Right hindlimb (tissue), 1 donor: ENCODE measurements around the gene COL21A1.
A peak's percentile ranks its signal among the peaks of the same experiment; 100 is the strongest.
"Not testable (repeated sequence)": the region's sequence is repeated elsewhere in the genome, so short reads cannot be mapped to it uniquely, and the experiment has no call there.

Experiments
- DNase-seq: peaks from one replicate; pipeline ENCODE4 v3.0.0-alpha.2; 2018

Gene COL21A1

DNA sequence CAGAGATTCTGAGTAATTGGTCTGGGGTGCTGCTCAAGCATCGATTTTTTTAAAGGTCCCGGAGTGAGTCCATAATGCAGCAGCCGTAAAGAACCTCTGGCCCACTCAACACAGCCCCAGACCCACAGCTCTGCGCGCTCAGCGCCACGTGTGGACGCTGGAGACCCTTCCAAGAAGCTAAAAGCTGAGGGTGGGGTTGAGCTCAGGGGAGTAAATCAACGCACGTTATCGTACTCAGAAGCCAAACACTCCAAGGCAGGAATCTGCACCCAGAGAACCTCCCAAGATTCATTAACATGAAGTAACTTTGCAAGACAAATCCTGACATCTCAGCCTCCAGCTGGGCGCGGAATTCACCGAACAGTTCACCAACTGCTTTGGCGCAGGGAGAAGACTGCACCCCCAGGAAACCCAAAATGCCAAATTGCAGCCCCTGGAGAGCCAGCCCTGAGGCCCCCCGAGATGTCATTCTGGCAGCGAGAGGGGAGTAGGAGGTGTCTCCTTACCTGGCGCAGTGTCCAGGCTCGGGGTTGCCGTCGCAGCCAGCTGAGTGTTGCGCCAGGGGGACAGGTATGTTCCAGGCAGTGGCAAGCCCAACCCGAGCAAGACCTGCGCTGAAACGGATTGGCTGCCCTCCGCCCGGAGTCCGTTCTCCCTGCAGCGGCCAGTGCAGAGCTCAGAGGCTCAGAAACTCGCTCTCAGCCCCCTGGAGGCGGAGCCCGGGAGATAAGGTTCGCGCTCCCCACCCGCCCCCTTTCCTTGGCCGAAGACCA is at the start of gene COL21A1:
Gene COL21A1, minus strand, starts transcription at position 700 of the 773 bp plus-strand sequence. CDS start 64,962 bp downstream, outside the sequence.
- peak; percentile 85 for DNase-seq

- no peak for DNase-seq
Observed at GRCh38 chr6:56293781-56294180, 46.4 kb upstream of the COL21A1 start.

DNA sequence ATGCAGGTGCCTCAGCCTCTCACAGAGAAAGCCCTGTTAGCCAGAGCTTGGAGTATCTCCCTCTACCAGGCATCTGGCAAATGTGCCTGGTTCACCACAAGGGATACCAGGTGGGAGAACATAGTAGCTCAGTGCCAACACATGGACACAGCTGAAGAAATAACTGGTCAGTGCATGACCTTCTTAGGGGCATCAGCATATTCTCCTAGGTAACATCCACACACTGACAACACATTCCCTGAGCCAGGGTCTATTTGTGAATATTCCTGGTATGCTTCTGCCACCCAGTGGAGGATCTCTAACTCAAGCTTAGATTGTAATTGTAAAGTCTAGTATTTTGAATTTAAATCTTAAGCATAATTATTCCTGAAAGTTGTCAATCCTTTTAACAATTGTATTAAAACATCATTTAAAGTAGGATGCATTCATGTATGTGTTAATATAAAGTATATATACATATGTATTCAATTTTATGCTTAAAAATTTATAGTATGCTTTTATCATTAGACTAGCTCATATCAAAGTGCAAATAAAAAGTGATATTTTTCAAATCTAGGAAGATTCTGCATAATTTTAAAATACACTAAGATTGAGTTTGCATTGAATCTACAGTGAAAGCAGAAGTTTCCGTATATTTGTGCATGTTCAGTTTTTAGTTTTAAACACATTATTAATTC is 45.3 kb upstream of the COL21A1 start:
- peak; percentile 70 for DNase-seq

DNA sequence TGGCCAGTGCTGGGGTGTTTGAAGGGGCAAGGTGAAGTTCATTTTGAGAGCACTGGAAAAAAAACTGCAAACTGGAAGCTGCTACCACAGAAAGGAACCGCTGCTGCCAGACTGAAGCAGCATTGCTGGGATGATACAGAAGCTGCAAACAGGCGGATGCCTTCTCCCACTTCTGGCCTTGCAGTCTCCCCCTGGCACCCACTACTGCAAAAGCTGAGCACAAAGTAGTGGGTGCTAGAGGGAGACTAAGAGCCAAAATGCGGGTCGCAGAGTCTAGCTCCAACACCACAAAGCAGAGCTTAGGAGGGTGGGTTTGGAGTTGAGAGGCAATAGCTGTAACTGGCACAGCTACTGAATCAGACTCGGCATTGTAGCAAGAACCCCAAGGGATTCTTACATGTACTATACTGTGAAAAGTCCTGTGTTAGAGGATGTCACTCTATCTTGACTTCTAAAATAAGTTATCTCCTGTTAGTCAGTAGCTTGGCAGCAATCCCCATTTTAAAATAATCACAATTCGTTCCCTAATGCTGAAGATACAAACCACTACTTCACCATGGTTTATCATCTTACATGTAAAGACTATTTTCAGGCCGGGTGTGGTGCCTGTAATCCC is 44.0 kb upstream of the COL21A1 start:
- DNase-seq = no peak

GRCh38 chr6:56289721-56290120 is 42.3 kb upstream of the COL21A1 start:
- no peak for DNase-seq

GRCh38 chr6:56288347-56288746 is 41.0 kb upstream of the COL21A1 start:
- no peak for DNase-seq

GRCh38 chr6:56282391-56282790 is 35.0 kb upstream of the COL21A1 start:
- no peak for DNase-seq

DNA sequence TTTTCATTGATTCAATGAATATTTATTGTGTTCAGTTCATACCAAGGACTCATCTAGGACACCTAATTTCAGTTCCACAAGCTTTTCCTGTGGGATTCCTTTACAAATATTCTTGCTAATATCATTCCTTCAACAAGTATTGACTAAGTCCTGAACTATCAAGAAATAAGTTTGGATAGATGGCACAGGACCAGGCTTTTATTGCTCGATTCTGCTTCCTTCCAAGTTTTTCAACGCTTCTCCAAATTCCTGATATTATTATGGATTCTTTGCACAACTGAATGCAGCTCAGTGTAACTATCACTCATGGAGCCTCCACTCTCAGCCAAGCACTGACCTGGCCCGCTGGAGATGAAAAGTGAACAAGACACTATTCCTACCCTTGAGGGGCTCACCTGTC is 32.7 kb upstream of the COL21A1 start:
- DNase-seq = no peak

DNA sequence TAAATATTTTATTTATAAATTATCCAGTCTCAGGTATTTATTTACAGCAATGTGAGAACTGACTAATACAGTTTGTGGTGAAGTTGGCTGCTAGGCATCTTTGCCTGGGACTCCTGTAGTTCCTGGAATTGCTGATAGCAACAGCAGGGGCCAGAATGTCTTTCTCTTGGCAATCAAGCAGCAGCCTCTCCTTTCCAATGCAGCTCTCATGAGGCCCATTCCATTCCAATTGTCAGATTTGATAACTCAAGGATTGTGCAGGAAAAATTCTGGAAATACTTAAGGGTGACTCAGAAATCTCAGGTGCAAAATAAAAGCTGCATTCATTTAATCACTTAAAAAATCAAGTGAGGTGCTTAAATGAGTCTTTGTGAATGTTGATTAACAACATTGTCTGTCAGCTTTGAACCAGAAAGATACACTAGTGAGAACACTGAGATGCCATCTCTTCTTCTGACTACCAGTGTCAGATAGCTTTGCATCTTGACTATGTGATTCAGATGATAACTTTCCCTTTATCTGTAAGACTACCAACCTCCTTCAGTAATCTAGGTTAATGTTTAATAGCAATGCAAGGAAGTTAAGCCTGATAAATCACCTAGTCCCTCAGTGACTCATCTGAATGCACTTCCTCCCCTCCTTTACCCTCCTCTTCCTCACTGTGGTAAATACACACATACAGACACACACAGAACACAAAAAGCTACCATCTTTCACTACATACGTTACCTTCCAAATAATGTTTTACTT is 32.1 kb upstream of the COL21A1 start:
- peak; percentile 30 for DNase-seq

- no peak for DNase-seq
Observed at GRCh38 chr6:56278171-56278591, 30.8 kb upstream of the COL21A1 start.

DNA sequence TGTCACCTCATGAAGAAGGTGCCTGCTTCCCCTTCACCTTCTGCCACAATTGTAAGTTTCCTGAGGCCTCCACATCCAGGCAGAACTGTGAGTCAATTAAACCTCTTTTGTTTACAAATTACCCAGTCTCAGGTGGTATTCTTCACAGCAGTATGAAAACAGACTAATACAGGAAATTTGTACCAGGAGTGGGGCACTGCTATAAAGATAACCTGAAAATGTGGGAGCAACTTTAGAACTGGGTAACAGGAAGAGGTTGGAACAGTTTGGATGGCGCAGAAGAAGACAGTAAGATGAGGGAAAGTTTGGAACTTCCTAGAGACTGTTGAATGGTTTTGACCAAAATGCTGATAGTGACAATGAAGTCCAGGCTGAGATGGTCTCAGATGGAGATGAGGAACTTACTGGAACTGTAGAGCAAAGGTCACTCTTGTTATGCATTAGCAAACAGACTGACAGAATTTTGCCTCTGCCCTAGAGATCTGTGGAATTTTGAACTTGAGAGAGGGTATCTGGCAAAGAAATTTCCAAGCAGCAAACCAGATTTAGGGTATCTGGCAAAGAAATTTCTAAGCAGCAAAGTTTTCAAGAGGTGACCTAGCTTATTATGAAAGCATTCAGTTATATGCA is 23.5 kb upstream of the COL21A1 start:
- DNase-seq = no peak

GRCh38 chr6:56268266-56268665 is 20.9 kb upstream of the COL21A1 start:
- no peak for DNase-seq

- no peak for DNase-seq
Observed at GRCh38 chr6:56266011-56266410, 18.6 kb upstream of the COL21A1 start.

DNA sequence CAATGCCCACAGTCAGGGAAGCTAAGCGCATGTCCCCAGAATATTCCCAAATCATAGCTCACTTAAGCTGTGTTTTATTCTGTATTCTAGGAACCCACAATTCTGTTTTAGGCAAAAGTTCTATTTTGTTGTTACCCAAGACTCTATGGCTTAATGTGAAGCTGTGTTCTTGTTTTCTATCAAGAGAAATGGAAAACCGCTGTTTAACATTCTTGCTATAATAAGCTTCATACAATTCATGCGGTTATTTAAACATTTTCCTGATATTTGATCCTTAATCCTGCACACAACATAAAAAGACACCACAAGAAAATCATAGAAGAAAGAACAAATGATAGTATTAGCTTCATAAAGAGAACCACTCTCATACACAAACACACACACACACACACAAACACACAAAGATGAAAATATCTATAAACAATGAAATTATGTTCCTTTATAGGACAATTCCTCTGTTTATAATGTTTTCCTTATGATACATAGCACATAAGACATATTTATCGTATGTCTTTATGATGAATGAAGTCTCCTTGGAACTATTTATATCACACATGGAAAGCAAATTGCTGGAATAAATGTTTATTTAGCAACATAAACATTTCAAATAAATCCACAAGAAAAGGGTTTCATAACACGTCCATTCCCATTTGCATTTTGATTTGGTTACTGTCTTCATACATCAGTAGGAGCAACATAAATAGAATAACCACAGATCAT is 16.4 kb upstream of the COL21A1 start:
- no peak for DNase-seq

GRCh38 chr6:56260593-56260992 is 13.2 kb upstream of the COL21A1 start:
- DNase-seq = not testable (repeated sequence)

GRCh38 chr6:56259234-56260077 is 12.1 kb upstream of the COL21A1 start:
- no peak for DNase-seq

- DNase-seq = no peak
Observed at GRCh38 chr6:56255349-56255748, 8.0 kb upstream of the COL21A1 start.

DNA sequence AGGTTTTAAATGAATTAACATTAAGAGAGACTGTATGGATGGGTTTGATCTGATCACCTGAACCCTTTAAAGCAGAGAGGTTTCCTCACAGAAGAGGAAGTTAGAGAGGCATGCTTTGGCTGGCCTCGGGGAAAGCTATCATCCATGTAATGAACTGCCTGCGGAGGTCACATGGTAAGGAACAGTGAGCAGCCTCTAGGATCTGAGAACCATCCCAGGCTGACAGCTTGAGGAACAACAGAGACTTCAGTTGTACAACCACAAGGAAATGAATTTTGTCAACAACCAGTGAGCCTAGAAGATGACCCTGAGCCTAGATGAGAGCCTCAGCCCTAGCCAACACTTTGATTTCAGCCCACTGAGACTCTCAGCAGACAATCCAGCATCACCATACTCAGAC is 2.9 kb upstream of the COL21A1 start:
- DNase-seq = no peak

GRCh38 chr6:56247654-56248122 is 308 bp upstream of the COL21A1 start:
- DNase-seq = no peak

- DNase-seq = no peak
Observed at GRCh38 chr6:56246541-56246880, 869 bp downstream of the COL21A1 start.

GRCh38 chr6:56245903-56246351 is 1.5 kb downstream of the COL21A1 start:
- DNase-seq = peak; percentile 45
